ENCODE measurements around the gene RAPGEF4.

DNA sequence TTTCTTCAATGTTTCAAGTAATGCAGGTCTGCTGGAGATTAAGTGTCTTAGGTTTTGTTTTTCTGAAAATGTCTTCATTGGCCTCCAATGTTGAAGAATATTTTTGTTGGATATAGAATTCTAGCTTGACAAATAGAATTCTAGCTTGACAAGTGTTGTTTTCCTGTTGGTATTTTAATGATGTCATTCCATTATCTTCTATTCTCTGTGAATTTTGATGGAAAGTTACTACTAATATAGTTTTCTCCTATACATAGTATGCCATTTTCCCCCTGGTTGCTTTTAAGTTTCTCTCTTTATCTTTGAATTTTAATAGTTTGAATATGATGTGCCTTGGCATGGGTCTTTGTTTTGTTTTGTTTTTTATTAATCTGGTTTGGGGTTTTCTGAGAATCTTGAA lies 119.9 kb downstream of the RAPGEF4 start:
- TF ChIP-seq, protein P1, sequence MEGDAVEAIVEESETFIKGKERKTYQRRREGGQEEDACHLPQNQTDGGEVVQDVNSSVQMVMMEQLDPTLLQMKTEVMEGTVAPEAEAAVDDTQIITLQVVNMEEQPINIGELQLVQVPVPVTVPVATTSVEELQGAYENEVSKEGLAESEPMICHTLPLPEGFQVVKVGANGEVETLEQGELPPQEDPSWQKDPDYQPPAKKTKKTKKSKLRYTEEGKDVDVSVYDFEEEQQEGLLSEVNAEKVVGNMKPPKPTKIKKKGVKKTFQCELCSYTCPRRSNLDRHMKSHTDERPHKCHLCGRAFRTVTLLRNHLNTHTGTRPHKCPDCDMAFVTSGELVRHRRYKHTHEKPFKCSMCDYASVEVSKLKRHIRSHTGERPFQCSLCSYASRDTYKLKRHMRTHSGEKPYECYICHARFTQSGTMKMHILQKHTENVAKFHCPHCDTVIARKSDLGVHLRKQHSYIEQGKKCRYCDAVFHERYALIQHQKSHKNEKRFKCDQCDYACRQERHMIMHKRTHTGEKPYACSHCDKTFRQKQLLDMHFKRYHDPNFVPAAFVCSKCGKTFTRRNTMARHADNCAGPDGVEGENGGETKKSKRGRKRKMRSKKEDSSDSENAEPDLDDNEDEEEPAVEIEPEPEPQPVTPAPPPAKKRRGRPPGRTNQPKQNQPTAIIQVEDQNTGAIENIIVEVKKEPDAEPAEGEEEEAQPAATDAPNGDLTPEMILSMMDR (conservative IDR thresholded peaks at IDR 0.05; ENCODE audit: low read length): no peak
- TF ChIP-seq EZH2phosphoT487 (IDR thresholded peaks at IDR 0.05; ENCODE audit: borderline replicate concordance): no peak
